ENCODE data around the gene IL10RB. TPM values are rescaled to one million over a fixed set of nuclear protein-coding genes. Genes with fewer than 3 reads are reported as not detected.

IL10RB gene
- total and polyA plus RNA-seq, 2 of the 13 experiments (the other 11 are each of a cell fraction or from before 2014, with no cell fraction given): 17.4 to 18.2 TPM

GRCh38 chr21:33229784-33230544 lies 36.2 kb upstream of the IL10RB start, which contains the start of gene IFNAR2 (continued):
- TF ChIP-seq CENPT (CRISPR knock-in tag; IDR thresholded peaks at IDR 0.05; ENCODE audit: low read depth) (no peak), SOX13 (IDR thresholded peaks at IDR 0.05) (no peak), SOX13 (CRISPR knock-in tag; conservative IDR thresholded peaks at IDR 0.05 in 1 of 2, IDR thresholded peaks at IDR 0.05 in 1 of 2) (peak in 1 of 2 experiments; percentile 17; a peak in 1 of 4 replicates), TEAD3 (CRISPR knock-in tag; optimal IDR thresholded peaks at IDR 0.05; ENCODE audit: borderline replicate concordance) (no peak), ZGPAT (CRISPR knock-in tag; IDR thresholded peaks at IDR 0.05) (no peak), MXD4 (CRISPR knock-in tag; IDR thresholded peaks at IDR 0.05) (no peak), NBN (conservative IDR thresholded peaks at IDR 0.05) (no peak), ZNF513 (CRISPR knock-in tag; conservative IDR thresholded peaks at IDR 0.05) (no peak), ZNF597 (CRISPR knock-in tag; IDR thresholded peaks at IDR 0.05) (no peak), ZNF484 (CRISPR knock-in tag; IDR thresholded peaks at IDR 0.05; ENCODE audit: borderline replicate concordance, low read depth) (no peak), ZFP90 (CRISPR knock-in tag; IDR thresholded peaks at IDR 0.05; ENCODE audit: borderline replicate concordance) (peak; percentile 68; the same call in 1 of the 2 replicates), PHF8 (CRISPR knock-in tag; IDR thresholded peaks at IDR 0.05) (peak; percentile 64), ASH2L (IDR thresholded peaks at IDR 0.05; ENCODE audit: insufficient read length, low read depth, low read length) (peak; percentile 67), HNF1A (IDR thresholded peaks at IDR 0.05; ENCODE audit: low read depth) (no peak), HNF1A (CRISPR knock-in tag; IDR thresholded peaks at IDR 0.05; ENCODE audit: borderline replicate concordance) (no peak; the same call in 1 of the 2 replicates), TRIM24 (CRISPR knock-in tag; IDR thresholded peaks at IDR 0.05) (no peak), YEATS2 (CRISPR knock-in tag; IDR thresholded peaks at IDR 0.05; ENCODE audit: borderline replicate concordance) (no peak), MTA1 (CRISPR knock-in tag; IDR thresholded peaks at IDR 0.05; ENCODE audit: borderline replicate concordance) (peak; percentile 15; the same call in 1 of the 2 replicates), ZSCAN29 (CRISPR knock-in tag; conservative IDR thresholded peaks at IDR 0.05) (no peak), SALL1 (CRISPR knock-in tag; IDR thresholded peaks at IDR 0.05) (peak; percentile 40), ZNF234 (CRISPR knock-in tag; conservative IDR thresholded peaks at IDR 0.05) (no peak), RXRB (CRISPR knock-in tag; IDR thresholded peaks at IDR 0.05; ENCODE audit: borderline replicate concordance) (no peak)
